ENCODE measurements around the gene TEAD1. TPM values are rescaled to one million over a fixed set of nuclear protein-coding genes. Genes with fewer than 3 reads are reported as not detected.

Gene TEAD1
- total RNA-seq, 4 donors from 2014 or later = 71.5 to 109 (median 88.5) TPM

- TF ChIP-seq CTCF (IDR thresholded peaks at IDR 0.05) (no peak), POLR2A (IDR thresholded peaks at IDR 0.05) (no peak)
- 59 to 71% methylated on average over 1 of the region's 1 CpG for WGBS, 2 donors
- H3K36me3 ChIP-seq = no peaks in the 10 kb centered on the region
- intact Hi-C loops (cut with DNase I) = no loop called here
- H3K9me3 ChIP-seq = no peaks in the 10 kb centered on the region
- DNase-seq = no peak
- H3K4me1 ChIP-seq = no peaks in the 10 kb centered on the region
- peaks cover 3% of the 10 kb centered on the region for H3K27me3 ChIP-seq
- no peak overlapping the region for H3K4me3 ChIP-seq (replicated peaks in 1 of 3)
- no peak overlapping the region for H3K27ac ChIP-seq
Observed at GRCh38 chr11:12664385-12664784, 9.8 kb upstream of the TEAD1 start.

DNA sequence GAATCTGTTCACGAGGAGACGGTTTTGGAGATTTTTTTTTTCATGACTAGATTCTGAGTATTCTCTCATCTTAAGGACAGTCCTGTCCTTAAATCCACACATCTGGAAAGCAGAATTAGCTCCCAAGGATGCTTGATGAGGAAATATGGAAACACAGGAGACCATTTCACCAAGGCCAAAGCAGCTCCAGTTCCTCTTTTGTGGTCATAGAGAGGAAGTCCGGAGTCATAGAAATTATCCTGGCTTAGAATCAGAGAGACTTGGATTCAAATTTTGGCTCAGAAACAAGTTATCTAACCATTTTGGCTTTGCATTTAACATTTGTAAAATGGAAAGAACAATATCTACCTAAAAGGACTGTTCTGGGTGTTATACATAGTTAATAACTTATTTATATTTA is 7.3 kb upstream of the TEAD1 start:
- Histone ChIP-seq H3K9me3 (no peaks in the 10 kb centered on the region), H3K4me1 (no peaks in the 10 kb centered on the region), H3K27ac (no peak overlapping the region), H3K4me3 (replicated peaks in 1 of 3) (no peak overlapping the region), H3K36me3 (no peaks in the 10 kb centered on the region), H3K27me3 (peaks cover 3% of the 10 kb centered on the region)
- TF ChIP-seq POLR2A (IDR thresholded peaks at IDR 0.05) = no peak
- TF ChIP-seq CTCF (IDR thresholded peaks at IDR 0.05) = no peak
- 65 to 89% methylated on average over 3 of the region's 3 CpGs for WGBS, 2 donors
- no peak for DNase-seq
- intact Hi-C loops (cut with DNase I) = no loop called here

- TF ChIP-seq POLR2A (IDR thresholded peaks at IDR 0.05) = no peak
- TF ChIP-seq CTCF (IDR thresholded peaks at IDR 0.05) = no peak
- peaks cover 3% of the 10 kb centered on the region for H3K27me3 ChIP-seq
- no peaks in the 10 kb centered on the region for H3K4me1 ChIP-seq
- H3K4me3 ChIP-seq (replicated peaks in 1 of 3) = no peak overlapping the region
- H3K36me3 ChIP-seq = no peaks in the 10 kb centered on the region
- no peak overlapping the region for H3K27ac ChIP-seq
- 96 to 100% methylated on average over 1 of the region's 1 CpG for WGBS, 2 donors
- H3K9me3 ChIP-seq = no peaks in the 10 kb centered on the region
- DNase-seq = no peak
- intact Hi-C loops (cut with DNase I) = no loop called here
Observed at GRCh38 chr11:12667646-12668045, 6.6 kb upstream of the TEAD1 start.

DNA sequence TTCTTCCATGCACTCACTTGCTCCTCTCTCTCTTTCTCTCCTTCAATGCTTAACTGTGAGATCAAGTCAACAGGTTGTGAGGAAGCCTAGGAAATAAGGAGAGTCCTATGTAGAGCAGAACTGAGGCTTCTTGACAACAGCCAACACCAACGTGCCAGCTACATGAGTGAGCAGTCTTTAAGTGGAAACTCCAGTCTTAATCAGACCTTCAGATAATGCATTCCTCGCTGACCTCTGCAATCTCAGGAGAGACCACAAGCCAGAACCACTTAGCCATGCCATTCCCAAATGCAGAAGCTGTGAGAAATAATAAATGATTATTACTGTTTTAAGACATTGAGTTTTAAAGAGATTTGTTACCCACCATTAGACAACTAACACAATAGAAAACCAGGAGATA is 6.1 kb upstream of the TEAD1 start:
- no peak overlapping the region for H3K4me3 ChIP-seq (replicated peaks in 1 of 3)
- no peaks in the 10 kb centered on the region for H3K9me3 ChIP-seq
- no peaks in the 10 kb centered on the region for H3K4me1 ChIP-seq
- intact Hi-C loops (cut with DNase I) = no loop called here
- H3K36me3 ChIP-seq = no peaks in the 10 kb centered on the region
- H3K27me3 ChIP-seq = peaks cover 3% of the 10 kb centered on the region
- H3K27ac ChIP-seq = no peak overlapping the region
- TF ChIP-seq POLR2A (IDR thresholded peaks at IDR 0.05) (no peak), CTCF (IDR thresholded peaks at IDR 0.05) (no peak)
- WGBS, 2 donors = 47 to 55% methylated on average over 2 of the region's 2 CpGs
- no peak for DNase-seq

DNA sequence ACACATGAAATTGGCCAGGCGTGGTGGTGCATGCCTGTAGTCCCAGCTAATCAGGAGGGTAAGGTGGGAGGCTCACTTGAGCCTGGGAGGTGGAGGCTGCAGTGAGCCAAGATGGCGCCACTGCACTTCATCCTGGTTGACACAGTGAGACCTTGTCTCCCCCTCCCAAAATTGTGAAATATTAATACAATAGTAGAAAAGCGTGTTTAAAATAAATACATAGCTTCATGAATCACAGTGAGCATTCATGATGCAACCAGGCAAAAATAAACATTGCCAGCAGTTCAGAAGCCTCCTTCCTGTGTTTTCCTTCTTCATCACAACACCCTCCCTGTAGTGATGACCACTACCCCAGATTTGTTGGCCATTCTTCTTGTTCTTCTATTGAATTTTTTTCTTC is 4.3 kb upstream of the TEAD1 start:
- Histone ChIP-seq H3K27ac (no peak overlapping the region), H3K4me3 (replicated peaks in 1 of 3) (no peak overlapping the region), H3K27me3 (no peaks in the 10 kb centered on the region), H3K4me1 (no peaks in the 10 kb centered on the region), H3K9me3 (no peaks in the 10 kb centered on the region), H3K36me3 (no peaks in the 10 kb centered on the region)
- 96 to 98% methylated on average over 3 of the region's 3 CpGs for WGBS, 2 donors
- intact Hi-C loops (cut with DNase I) = loop anchor here (10.0 kb wide), 1 partner anchor 125 kb away; no protein-coding TSS in a partner anchor
- TF ChIP-seq CTCF (IDR thresholded peaks at IDR 0.05) (no peak), POLR2A (IDR thresholded peaks at IDR 0.05) (no peak)
- DNase-seq = no peak
